K562 (cell line): ENCODE results near the gene GCNT2. TPM values are rescaled to one million over a fixed set of nuclear protein-coding genes. Genes with fewer than 3 reads are reported as not detected.
A peak's percentile ranks its signal among the peaks of the same experiment; 100 is the strongest.

ENCODE experiments used
- ATAC-seq: fragments of 200-7000 bp; cut with Tn5 transposase; 3 replicates; pipeline ENCODE4 v1.9.1; 2020; ENCODE audit warnings: moderate library complexity
- BruUV-seq: library from RNA; stranded (reverse); fragments of 400-500 nt; replicated peaks from 2 replicates; lab custom pipeline; 2021; lab: Mats Ljungman, UMichigan
- CTCF ChIA-PET: fragments of 300-600 bp; formaldehyde crosslinking; extraction: SDS; loops from one replicate; lab custom pipeline; 2021; ENCODE audit warnings: low intra/inter-chr PET ratio; lab: Yijun Ruan, JAX
- POLR2A ChIA-PET: fragments of 300-600, 350-650 bp; sonication (Branson Sonifier 250); formaldehyde crosslinking; extraction: SDS; loops from one replicate; lab custom pipeline; 2021; ENCODE audit warnings: antibody characterized with exemption, inconsistent platforms; lab: Yijun Ruan, JAX
- DNase-seq, 4 experiments: peaks; one replicate each; pipeline versions ENCODE4 v3.0.0 to v3.0.0-alpha.2; 2011 to 2018; ENCODE audit warnings: low spot score in 3 of 4, mixed read lengths in 3 of 4; ENCODE audit errors: extremely low read depth in 1 of 4
- FAIRE-seq: peaks from 2 replicates; lab custom pipeline; 2011; peaks lifted over from hg19 to GRCh38; lab: Jason Lieb, UNC
- H2AFZ ChIP-seq: 2 replicates; pipeline ENCODE4 v1.6.0; 2011; ENCODE audit warnings: low read depth, low read length, control low read depth, inconsistent platforms
- H3K27ac ChIP-seq: fragments of 200-600 bp; 3 replicates; pipeline ENCODE4 v1.8.0; 2011; ENCODE audit warnings: low read depth, mild to moderate bottlenecking, control low read depth, inconsistent platforms, low read length, moderate library complexity, mixed read lengths; ENCODE audit errors: extremely low read depth
- H3K27me3 ChIP-seq, 2 experiments: fragments of 300-600 bp in 1 of 2; 2 replicates in 1 of 2; 3 replicates in 1 of 2; pipeline versions ENCODE4 v1.6.0 to v1.8.0; 2011; ENCODE audit warnings: inconsistent platforms in 2 of 2, low read length in 2 of 2, mild to moderate bottlenecking in 1 of 2, mixed read lengths in 1 of 2, moderate library complexity in 1 of 2; ENCODE audit not compliant: control insufficient read depth in 2 of 2, insufficient read depth in 2 of 2
- H3K36me3 ChIP-seq: fragments of 300-600 bp; 3 replicates; pipeline ENCODE4 v1.8.0; 2011; ENCODE audit warnings: mild to moderate bottlenecking, low read length, inconsistent platforms; ENCODE audit not compliant: control insufficient read depth, insufficient read depth
- H3K4me1 ChIP-seq, 2 experiments: fragments of 200-600 bp in 1 of 2; replicated peaks in 1 of 2; 2 replicates in 1 of 2; 3 replicates in 1 of 2; pipeline versions ENCODE4 v1.5.1 to v1.8.0; 2011; ENCODE audit warnings: inconsistent platforms in 2 of 2, low read length in 2 of 2, mild to moderate bottlenecking in 1 of 2, mixed read lengths in 1 of 2, moderate library complexity in 1 of 2; ENCODE audit not compliant: control insufficient read depth in 2 of 2, insufficient read depth in 2 of 2
- H3K4me2 ChIP-seq: 2 replicates; pipeline ENCODE4 v1.6.1; 2011; ENCODE audit warnings: low read length, control low read depth, inconsistent platforms, mixed read lengths; ENCODE audit not compliant: insufficient read depth
- H3K4me3 ChIP-seq: fragments of 200-600 bp; sonication (generic), shearing (Covaris generic); 2 replicates; pipeline ENCODE4 v1.5.1; 2016; ENCODE audit warnings: control low read depth, inconsistent platforms
- H3K79me2 ChIP-seq: fragments of 200-600 bp; 3 replicates; pipeline ENCODE4 v1.8.0; 2011; ENCODE audit warnings: low read length, inconsistent platforms; ENCODE audit not compliant: control insufficient read depth, insufficient read depth
- H3K9ac ChIP-seq, 2 experiments: 2 replicates each; pipeline versions ENCODE4 v1.6.0 to v1.6.1; 2011; ENCODE audit warnings: low read depth in 2 of 2, low read length in 2 of 2, control low read depth in 1 of 2, inconsistent platforms in 1 of 2, mild to moderate bottlenecking in 1 of 2, mixed read lengths in 1 of 2; ENCODE audit not compliant: insufficient read depth in 1 of 2
- H3K9me1 ChIP-seq: one replicate; pipeline ENCODE4 v1.6.0; 2011; ENCODE audit warnings: inconsistent platforms, mild to moderate bottlenecking, low read length, moderate library complexity; ENCODE audit not compliant: control insufficient read depth, insufficient read depth
- H3K9me3 ChIP-seq: replicated peaks from 2 replicates; pipeline ENCODE4 v1.5.1; 2011; ENCODE audit warnings: low read depth, low read length, inconsistent platforms; ENCODE audit not compliant: control insufficient read depth, insufficient read depth
- H4K20me1 ChIP-seq: replicated peaks from 2 replicates; pipeline ENCODE4 v1.6.1; 2011; ENCODE audit warnings: low read length, inconsistent platforms, mixed read lengths; ENCODE audit not compliant: control insufficient read depth, insufficient read depth
- L3MBTL2 ChIP-seq: fragments of 450-650 bp; IDR thresholded peaks from 2 replicates; pipeline ENCODE4 v1.6.1; 2016; ENCODE audit warnings: mild to moderate bottlenecking, moderate library complexity
- WGBS: fragments of 100-300 bp; shearing (Covaris generic); methylation state at CpG from one replicate; pipeline ENCODE4 v1.1.6; 2016; ENCODE audit warnings: low coverage, mixed read lengths; ENCODE audit not compliant: insufficient coverage; ENCODE audit errors: missing lambda C conversion rate; 5-methylcytosine and 5-hydroxymethylcytosine counted together
- in situ Hi-C: fragments of 300-500 bp; cut with MboI; formaldehyde crosslinking; loops from 4 replicates; pipeline ENCODE4 v1.15.0; 2018; ENCODE audit warnings: inconsistent platforms, mixed read lengths
- intact Hi-C: fragments of 100-400 bp; cut with micrococcal nuclease; formaldehyde crosslinking; loops from 2 replicates; pipeline ENCODE4 v1.14.2; 2022
- polyA plus RNA-seq, 8 experiments: library from polyadenylated mRNA; depleted of rRNA in 4 of 8; stranded (reverse) in 5 of 8; unstranded in 3 of 8; fragments of >200 nt; fragmentation: Nextera tagmentation in 2 of 8; fragmentation: Illumina TruSeq in 1 of 8; extraction: Ambion mirVana in 2 of 8; extraction: Trizol in 1 of 8; gene quantifications; 2 replicates each; pipeline versions ENCODE4 v1.2.1 to v1.2.3, GENCODE V29; 2011 to 2014; ENCODE audit warnings: inconsistent platforms in 1 of 8, missing spikeins in 1 of 8
- total RNA-seq, 7 experiments: library from RNA; depleted of rRNA in 6 of 7; stranded (reverse); fragments of >200 nt in 6 of 7; fragmentation: Illumina TruSeq in 2 of 7; extraction: Trizol in 2 of 7; gene quantifications; 2 replicates each; pipeline versions ENCODE4 v1.2.1 to v1.2.3, GENCODE V29; 2011 to 2021; ENCODE audit warnings: low replicate concordance in 1 of 7
- TF ChIP-seq, protein P1 (sequence below): fragments of 250-450 bp; sonication (Bioruptor Pico); IDR thresholded peaks from 2 replicates; pipeline ENCODE4 v1.4.0; 2020; ENCODE audit warnings: mild to moderate bottlenecking, moderate library complexity, borderline replicate concordance
- TF ChIP-seq, protein P2 (sequence below): fragments of 450-650 bp; IDR thresholded peaks from 2 replicates; pipeline ENCODE4 v1.6.1; 2016; ENCODE audit warnings: mild to moderate bottlenecking, moderate library complexity

The GCNT2 gene
- total and polyA plus RNA-seq, 9 of the 15 experiments (the other 6 are each of a cell fraction or from before 2014, with no cell fraction given) = 0.78 to 2.6 (median 1.6) TPM

DNA sequence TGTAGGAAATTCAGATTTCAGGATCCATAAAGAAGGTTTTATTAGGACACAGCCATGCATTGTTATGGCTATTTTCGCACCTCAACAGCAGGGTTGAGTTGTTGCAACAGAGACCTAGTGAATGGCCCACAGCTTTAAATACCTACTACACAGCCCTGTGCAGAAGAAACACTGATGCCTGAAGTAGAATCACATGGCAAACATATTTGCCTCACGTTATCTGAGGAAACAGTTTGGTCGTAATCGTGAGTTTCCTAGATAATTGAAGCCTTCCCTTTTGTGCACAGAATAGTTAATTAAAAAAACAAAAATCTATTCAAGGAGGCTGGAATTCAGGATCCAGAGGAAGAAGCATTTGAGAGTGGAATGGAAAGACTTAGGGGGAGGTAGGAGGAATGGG, 55.1 kb downstream of the GCNT2 start:
- ChIA-PET CTCF (no interaction called here), POLR2A (no interaction called here)
- peaks cover 9 to 28% of the 10 kb centered on the region in 2 experiments; a peak in 4 of 5 replicates for H3K27me3 ChIP-seq
- H3K4me3 ChIP-seq = no peak overlapping the region
- ATAC-seq = no peak
- H4K20me1 ChIP-seq = no peaks in the 10 kb centered on the region
- in situ Hi-C loops = no loop called here
- intact Hi-C loops = no loop called here
- no peak overlapping the region for H3K4me2 ChIP-seq
- no peak overlapping the region for H3K9ac ChIP-seq
- no peaks in the 10 kb centered on the region for H3K9me3 ChIP-seq
- no TSS peak for BruUV-seq
- H3K4me1 ChIP-seq = no peaks in the 10 kb centered on the region; a peak in 2 of 5 replicates
- H3K79me2 ChIP-seq = no peaks in the 10 kb centered on the region
- H3K27ac ChIP-seq = no peak overlapping the region
- no peaks in the 10 kb centered on the region for H3K9me1 ChIP-seq
- 5% methylated on average over 4 of the region's 4 CpGs for WGBS
- FAIRE-seq = peak; percentile 29
- no peak overlapping the region for H2AFZ ChIP-seq
- TF ChIP-seq, protein P1, sequence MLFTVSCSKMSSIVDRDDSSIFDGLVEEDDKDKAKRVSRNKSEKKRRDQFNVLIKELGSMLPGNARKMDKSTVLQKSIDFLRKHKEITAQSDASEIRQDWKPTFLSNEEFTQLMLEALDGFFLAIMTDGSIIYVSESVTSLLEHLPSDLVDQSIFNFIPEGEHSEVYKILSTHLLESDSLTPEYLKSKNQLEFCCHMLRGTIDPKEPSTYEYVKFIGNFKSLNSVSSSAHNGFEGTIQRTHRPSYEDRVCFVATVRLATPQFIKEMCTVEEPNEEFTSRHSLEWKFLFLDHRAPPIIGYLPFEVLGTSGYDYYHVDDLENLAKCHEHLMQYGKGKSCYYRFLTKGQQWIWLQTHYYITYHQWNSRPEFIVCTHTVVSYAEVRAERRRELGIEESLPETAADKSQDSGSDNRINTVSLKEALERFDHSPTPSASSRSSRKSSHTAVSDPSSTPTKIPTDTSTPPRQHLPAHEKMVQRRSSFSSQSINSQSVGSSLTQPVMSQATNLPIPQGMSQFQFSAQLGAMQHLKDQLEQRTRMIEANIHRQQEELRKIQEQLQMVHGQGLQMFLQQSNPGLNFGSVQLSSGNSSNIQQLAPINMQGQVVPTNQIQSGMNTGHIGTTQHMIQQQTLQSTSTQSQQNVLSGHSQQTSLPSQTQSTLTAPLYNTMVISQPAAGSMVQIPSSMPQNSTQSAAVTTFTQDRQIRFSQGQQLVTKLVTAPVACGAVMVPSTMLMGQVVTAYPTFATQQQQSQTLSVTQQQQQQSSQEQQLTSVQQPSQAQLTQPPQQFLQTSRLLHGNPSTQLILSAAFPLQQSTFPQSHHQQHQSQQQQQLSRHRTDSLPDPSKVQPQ = no peak
- TF ChIP-seq, protein P2, sequence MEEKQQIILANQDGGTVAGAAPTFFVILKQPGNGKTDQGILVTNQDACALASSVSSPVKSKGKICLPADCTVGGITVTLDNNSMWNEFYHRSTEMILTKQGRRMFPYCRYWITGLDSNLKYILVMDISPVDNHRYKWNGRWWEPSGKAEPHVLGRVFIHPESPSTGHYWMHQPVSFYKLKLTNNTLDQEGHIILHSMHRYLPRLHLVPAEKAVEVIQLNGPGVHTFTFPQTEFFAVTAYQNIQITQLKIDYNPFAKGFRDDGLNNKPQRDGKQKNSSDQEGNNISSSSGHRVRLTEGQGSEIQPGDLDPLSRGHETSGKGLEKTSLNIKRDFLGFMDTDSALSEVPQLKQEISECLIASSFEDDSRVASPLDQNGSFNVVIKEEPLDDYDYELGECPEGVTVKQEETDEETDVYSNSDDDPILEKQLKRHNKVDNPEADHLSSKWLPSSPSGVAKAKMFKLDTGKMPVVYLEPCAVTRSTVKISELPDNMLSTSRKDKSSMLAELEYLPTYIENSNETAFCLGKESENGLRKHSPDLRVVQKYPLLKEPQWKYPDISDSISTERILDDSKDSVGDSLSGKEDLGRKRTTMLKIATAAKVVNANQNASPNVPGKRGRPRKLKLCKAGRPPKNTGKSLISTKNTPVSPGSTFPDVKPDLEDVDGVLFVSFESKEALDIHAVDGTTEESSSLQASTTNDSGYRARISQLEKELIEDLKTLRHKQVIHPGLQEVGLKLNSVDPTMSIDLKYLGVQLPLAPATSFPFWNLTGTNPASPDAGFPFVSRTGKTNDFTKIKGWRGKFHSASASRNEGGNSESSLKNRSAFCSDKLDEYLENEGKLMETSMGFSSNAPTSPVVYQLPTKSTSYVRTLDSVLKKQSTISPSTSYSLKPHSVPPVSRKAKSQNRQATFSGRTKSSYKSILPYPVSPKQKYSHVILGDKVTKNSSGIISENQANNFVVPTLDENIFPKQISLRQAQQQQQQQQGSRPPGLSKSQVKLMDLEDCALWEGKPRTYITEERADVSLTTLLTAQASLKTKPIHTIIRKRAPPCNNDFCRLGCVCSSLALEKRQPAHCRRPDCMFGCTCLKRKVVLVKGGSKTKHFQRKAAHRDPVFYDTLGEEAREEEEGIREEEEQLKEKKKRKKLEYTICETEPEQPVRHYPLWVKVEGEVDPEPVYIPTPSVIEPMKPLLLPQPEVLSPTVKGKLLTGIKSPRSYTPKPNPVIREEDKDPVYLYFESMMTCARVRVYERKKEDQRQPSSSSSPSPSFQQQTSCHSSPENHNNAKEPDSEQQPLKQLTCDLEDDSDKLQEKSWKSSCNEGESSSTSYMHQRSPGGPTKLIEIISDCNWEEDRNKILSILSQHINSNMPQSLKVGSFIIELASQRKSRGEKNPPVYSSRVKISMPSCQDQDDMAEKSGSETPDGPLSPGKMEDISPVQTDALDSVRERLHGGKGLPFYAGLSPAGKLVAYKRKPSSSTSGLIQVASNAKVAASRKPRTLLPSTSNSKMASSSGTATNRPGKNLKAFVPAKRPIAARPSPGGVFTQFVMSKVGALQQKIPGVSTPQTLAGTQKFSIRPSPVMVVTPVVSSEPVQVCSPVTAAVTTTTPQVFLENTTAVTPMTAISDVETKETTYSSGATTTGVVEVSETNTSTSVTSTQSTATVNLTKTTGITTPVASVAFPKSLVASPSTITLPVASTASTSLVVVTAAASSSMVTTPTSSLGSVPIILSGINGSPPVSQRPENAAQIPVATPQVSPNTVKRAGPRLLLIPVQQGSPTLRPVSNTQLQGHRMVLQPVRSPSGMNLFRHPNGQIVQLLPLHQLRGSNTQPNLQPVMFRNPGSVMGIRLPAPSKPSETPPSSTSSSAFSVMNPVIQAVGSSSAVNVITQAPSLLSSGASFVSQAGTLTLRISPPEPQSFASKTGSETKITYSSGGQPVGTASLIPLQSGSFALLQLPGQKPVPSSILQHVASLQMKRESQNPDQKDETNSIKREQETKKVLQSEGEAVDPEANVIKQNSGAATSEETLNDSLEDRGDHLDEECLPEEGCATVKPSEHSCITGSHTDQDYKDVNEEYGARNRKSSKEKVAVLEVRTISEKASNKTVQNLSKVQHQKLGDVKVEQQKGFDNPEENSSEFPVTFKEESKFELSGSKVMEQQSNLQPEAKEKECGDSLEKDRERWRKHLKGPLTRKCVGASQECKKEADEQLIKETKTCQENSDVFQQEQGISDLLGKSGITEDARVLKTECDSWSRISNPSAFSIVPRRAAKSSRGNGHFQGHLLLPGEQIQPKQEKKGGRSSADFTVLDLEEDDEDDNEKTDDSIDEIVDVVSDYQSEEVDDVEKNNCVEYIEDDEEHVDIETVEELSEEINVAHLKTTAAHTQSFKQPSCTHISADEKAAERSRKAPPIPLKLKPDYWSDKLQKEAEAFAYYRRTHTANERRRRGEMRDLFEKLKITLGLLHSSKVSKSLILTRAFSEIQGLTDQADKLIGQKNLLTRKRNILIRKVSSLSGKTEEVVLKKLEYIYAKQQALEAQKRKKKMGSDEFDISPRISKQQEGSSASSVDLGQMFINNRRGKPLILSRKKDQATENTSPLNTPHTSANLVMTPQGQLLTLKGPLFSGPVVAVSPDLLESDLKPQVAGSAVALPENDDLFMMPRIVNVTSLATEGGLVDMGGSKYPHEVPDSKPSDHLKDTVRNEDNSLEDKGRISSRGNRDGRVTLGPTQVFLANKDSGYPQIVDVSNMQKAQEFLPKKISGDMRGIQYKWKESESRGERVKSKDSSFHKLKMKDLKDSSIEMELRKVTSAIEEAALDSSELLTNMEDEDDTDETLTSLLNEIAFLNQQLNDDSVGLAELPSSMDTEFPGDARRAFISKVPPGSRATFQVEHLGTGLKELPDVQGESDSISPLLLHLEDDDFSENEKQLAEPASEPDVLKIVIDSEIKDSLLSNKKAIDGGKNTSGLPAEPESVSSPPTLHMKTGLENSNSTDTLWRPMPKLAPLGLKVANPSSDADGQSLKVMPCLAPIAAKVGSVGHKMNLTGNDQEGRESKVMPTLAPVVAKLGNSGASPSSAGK = peak; percentile 42
- peak; percentile 61 for TF ChIP-seq L3MBTL2
- H3K36me3 ChIP-seq = no peaks in the 10 kb centered on the region
- DNase-seq = no peak
